ENCODE results near the gene SEC23B.

GRCh38 chr20:18496042-18496441, 11.7 kb upstream of the SEC23B start:
- TF ChIP-seq, protein P1, sequence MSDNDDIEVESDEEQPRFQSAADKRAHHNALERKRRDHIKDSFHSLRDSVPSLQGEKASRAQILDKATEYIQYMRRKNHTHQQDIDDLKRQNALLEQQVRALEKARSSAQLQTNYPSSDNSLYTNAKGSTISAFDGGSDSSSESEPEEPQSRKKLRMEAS (IDR thresholded peaks at IDR 0.05): no peak
- no peak for TF ChIP-seq FOXA1 (IDR thresholded peaks at IDR 0.05)
